Left ventricle myocardium inferior (tissue), 1 donor: ENCODE measurements around the gene DUSP7. TPM values are rescaled to one million over a fixed set of nuclear protein-coding genes. Genes with fewer than 3 reads are reported as not detected.

Experiments used
- DNase-seq: peaks from one replicate; pipeline ENCODE4 v3.0.0-alpha.2; 2020
- H3K27ac ChIP-seq: fragments of 200-600 bp; replicated peaks from 2 replicates; pipeline ENCODE4 v1.8.0; 2021
- H3K27me3 ChIP-seq: fragments of 200-600 bp; 2 replicates; pipeline ENCODE4 v1.8.0; 2021; ENCODE audit warnings: low read depth
- H3K36me3 ChIP-seq: fragments of 200-600 bp; 2 replicates; pipeline ENCODE4 v1.8.0; 2021
- H3K4me1 ChIP-seq: fragments of 200-600 bp; 2 replicates; pipeline ENCODE4 v1.8.0; 2021
- H3K4me3 ChIP-seq: fragments of 200-600 bp; 2 replicates; pipeline ENCODE4 v1.8.0; 2021; ENCODE audit warnings: mild to moderate bottlenecking, moderate library complexity
- H3K9me3 ChIP-seq: fragments of 200-600 bp; replicated peaks from 2 replicates; pipeline ENCODE4 v1.8.0; 2021
- intact Hi-C: fragments of 100-400 bp; cut with micrococcal nuclease; formaldehyde crosslinking; loops from one replicate; pipeline ENCODE4 v1.11.0; 2022
- total RNA-seq: library from RNA; stranded (reverse); fragmentation: NEBNext Ultra II Directional; extraction: Animal tissue kit (Norgen Biotek cat#: 25700); gene quantifications from one replicate; pipeline ENCODE4 v1.2.1, GENCODE V29; 2021
- TF ChIP-seq, protein P1 (sequence below): fragments of 200-600 bp; IDR thresholded peaks from 2 replicates; pipeline ENCODE4 v1.8.0; 2021; ENCODE audit warnings: antibody characterized with exemption, mild to moderate bottlenecking, borderline replicate concordance
- donor health status: DM: no; HTN: yes; CAD: no; lungs with severe emphysema.

The DUSP7 gene
- total RNA-seq, 1 donor from 2014 or later = 23.1 TPM

- Histone ChIP-seq H3K9me3 (no peaks in the 10 kb centered on the region), H3K27ac (no peak overlapping the region), H3K4me1 (peaks cover 35% of the 10 kb centered on the region), H3K27me3 (no peaks in the 10 kb centered on the region), H3K4me3 (no peak overlapping the region), H3K36me3 (no peaks in the 10 kb centered on the region)
- TF ChIP-seq, protein P1, sequence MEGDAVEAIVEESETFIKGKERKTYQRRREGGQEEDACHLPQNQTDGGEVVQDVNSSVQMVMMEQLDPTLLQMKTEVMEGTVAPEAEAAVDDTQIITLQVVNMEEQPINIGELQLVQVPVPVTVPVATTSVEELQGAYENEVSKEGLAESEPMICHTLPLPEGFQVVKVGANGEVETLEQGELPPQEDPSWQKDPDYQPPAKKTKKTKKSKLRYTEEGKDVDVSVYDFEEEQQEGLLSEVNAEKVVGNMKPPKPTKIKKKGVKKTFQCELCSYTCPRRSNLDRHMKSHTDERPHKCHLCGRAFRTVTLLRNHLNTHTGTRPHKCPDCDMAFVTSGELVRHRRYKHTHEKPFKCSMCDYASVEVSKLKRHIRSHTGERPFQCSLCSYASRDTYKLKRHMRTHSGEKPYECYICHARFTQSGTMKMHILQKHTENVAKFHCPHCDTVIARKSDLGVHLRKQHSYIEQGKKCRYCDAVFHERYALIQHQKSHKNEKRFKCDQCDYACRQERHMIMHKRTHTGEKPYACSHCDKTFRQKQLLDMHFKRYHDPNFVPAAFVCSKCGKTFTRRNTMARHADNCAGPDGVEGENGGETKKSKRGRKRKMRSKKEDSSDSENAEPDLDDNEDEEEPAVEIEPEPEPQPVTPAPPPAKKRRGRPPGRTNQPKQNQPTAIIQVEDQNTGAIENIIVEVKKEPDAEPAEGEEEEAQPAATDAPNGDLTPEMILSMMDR = no peak
- DNase-seq = no peak
- intact Hi-C loops = no loop called here
These were observed 15.6 kb upstream of the DUSP7 start for GRCh38 chr3:52072020-52072419.

GRCh38 chr3:52070724-52071621 is 14.6 kb upstream of the DUSP7 start:
- peak; percentile 57 for DNase-seq
- H3K27me3 ChIP-seq = no peaks in the 10 kb centered on the region
- no peaks in the 10 kb centered on the region for H3K9me3 ChIP-seq
- intact Hi-C loops = no loop called here
- no peak overlapping the region for H3K4me3 ChIP-seq
- TF ChIP-seq, protein P1 = no peak
- no peaks in the 10 kb centered on the region for H3K36me3 ChIP-seq
- H3K4me1 ChIP-seq = peaks cover 40% of the 10 kb centered on the region
- H3K27ac ChIP-seq = peak overlapping the region; percentile 89

DNA sequence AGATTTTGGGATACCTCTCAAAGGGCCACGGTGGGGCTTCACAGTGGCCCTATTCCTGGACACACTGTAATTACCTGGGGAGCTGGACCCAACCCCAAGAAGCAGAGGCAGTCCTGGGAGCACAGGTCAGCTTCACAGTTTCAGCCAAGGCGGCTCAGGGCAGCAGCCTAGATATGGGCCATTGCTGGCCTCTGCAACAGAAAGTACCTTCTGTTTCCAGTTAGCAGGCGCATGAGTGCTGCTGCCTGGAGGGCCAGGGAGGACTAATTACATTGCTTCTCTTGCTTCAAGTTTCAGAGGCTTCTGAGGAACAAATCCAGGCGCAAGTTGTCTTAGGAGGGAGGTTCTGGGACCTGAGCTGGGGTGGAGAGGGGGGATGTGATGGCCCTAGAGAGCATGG is 13.5 kb upstream of the DUSP7 start:
- peak overlapping the region; percentile 89 for H3K27ac ChIP-seq
- no peak for DNase-seq
- peaks cover 49% of the 10 kb centered on the region for H3K4me1 ChIP-seq
- H3K9me3 ChIP-seq = no peaks in the 10 kb centered on the region
- no peaks in the 10 kb centered on the region for H3K36me3 ChIP-seq
- no peak overlapping the region for H3K4me3 ChIP-seq
- TF ChIP-seq, protein P1 = no peak
- no peaks in the 10 kb centered on the region for H3K27me3 ChIP-seq
- intact Hi-C loops = no loop called here

- Histone ChIP-seq H3K27ac (no peak overlapping the region), H3K27me3 (no peaks in the 10 kb centered on the region)
- TF ChIP-seq, protein P1 = no peak
These were observed 12.8 kb upstream of the DUSP7 start for GRCh38 chr3:52069135-52069534.

GRCh38 chr3:52068730-52069129 is 12.4 kb upstream of the DUSP7 start:
- Histone ChIP-seq H3K4me1 (peaks cover 46% of the 10 kb centered on the region), H3K9me3 (no peaks in the 10 kb centered on the region), H3K27ac (no peak overlapping the region), H3K4me3 (no peak overlapping the region), H3K36me3 (no peaks in the 10 kb centered on the region), H3K27me3 (no peaks in the 10 kb centered on the region)
- DNase-seq = no peak
- TF ChIP-seq, protein P1 = no peak
- intact Hi-C loops = no loop called here

More at GRCh38 chr3:52069135-52069534, 12.8 kb upstream of the DUSP7 start:
- no peak overlapping the region for H3K4me3 ChIP-seq
- no peaks in the 10 kb centered on the region for H3K36me3 ChIP-seq
- intact Hi-C loops = no loop called here
- peaks cover 50% of the 10 kb centered on the region for H3K4me1 ChIP-seq
- no peaks in the 10 kb centered on the region for H3K9me3 ChIP-seq
- no peak for DNase-seq
